Ishikawa (cell line): Measurements from ENCODE around the gene ZSCAN16.

Experiments used
- EP300 ChIP-seq: IDR thresholded peaks from 2 replicates; pipeline ENCODE4 v1.6.1; 2012; ENCODE audit warnings: borderline replicate concordance
- FOXM1 ChIP-seq: IDR thresholded peaks from 2 replicates; pipeline ENCODE4 v1.6.1; 2012; ENCODE audit warnings: low read depth, borderline replicate concordance

DNA sequence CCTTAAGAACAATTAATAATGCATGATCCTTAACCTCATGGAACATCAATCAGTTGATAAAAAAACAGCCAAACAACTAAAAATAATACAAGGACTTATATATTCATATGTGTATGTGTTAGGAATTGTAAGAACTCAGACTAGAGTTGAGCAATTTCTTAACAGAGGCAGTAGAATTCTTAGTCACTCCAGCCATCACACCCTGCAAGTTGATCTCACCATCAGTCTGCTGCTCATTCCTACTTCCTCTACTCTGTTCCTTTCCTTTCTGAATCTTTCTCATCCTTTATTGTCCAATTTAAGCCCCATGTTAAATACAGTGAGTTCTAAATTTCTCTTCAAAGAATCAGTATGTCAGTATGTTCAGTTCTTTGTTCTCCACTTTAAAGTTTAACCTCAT lies 41.5 kb upstream of the ZSCAN16 start:
- no peak for TF ChIP-seq FOXM1
- TF ChIP-seq EP300, result no peak
